IPS-NIHi7 (cell line): Measurements from ENCODE around the gene CMTM4.
"Not testable (repeated sequence)": the region's sequence is repeated elsewhere in the genome, so short reads cannot be mapped to it uniquely, and the experiment has no call there.

Source experiments
- DNase-seq: peaks from one replicate; pipeline ENCODE4 v3.0.0; 2012; ENCODE audit warnings: mixed read lengths; ENCODE audit errors: extremely low spot score

Gene CMTM4

DNA sequence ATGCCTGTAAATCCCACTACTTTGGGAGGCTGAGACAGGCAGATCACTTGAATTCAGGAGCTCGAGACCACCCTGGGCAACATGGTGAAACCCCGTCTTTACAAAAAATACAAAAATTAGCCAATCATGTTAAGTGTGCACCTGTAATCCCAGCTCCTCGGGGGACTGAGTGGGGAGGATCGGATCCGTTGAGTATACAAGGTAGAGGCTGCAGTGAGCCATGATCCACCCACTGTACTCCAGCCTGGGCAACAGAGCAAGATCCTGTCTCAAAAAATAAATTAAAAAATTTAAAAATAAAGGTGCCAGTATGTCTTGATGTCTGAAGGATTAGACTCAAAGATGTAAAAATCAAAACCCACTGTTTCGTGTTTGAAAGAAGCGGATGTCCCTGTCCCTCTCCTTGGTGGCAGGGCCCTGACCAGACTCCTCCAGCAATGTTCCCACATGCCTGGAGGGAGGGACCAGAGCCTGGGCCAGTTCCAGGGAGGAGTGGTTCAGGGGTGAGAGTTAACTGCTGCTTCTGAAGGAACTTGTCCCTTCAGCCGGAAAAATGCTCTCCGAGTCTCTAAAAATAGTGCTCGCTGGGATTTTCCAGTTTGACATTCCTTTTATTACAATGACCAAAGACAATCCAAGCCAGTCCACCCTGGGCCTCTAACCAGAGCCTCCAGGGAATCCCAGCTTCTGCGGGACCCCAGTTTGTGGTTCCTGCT lies 9.4 kb upstream of the CMTM4 start:
- DNase-seq, result no peak

GRCh38 chr16:66703406-66704215 lies 7.1 kb upstream of the CMTM4 start:
- no peak for DNase-seq

DNA sequence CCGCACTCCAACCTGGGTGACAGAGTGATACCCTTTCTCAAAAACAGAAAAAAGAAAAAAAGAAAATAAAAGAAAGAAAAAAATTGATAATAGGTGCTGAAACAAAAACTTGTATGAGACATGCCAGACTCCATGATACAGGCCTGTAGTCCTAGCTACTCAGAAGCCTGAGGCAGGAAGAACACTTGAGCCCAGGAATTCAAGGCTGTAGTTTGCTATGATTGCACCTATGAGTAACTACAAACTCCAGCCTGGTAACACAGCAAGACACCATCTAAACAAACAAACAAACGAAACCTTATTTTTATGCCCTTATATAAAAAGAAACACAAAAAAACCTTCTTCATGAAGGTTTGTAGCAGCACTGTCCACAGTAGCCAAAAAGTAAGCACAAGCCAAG lies 5.0 kb upstream of the CMTM4 start:
- no peak for DNase-seq

DNA sequence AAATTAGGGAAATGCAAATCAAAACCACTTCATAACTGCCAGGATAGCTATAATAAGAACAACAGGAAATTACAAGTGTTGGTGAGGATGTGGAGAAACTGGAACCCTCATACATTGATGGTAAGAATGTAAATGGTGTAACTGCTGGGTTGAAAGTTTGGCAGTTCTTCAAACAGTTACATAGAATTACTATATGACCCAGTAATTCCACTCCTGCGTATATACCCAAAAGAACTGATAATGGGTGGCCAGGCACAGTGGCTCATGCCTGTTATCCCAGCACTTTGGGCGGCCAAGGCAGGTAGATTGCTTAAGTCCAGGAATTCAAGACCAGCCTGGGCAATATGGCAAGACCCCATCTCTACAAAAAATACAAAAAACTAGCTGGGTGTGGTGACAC lies 4.5 kb upstream of the CMTM4 start:
- no peak for DNase-seq

DNA sequence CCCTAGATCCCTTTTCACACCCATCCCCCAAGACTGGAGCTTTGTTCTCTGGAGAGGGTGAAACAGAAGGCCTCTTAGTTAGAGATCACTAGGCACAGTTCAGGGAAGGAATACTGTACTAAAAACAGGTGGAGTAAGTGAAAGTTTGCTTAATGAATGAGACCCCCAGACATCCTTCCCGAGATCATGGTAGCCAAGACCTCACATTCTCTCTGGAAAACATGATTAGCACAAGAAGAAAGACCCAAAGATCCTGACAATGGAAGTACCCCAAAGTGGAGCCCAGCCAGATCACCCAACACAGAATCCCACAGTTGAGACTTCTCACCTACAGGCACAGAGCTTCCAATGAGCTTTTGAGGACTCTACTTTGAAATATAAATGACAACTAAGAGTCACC lies 3.4 kb upstream of the CMTM4 start:
- DNase-seq, result no peak

DNA sequence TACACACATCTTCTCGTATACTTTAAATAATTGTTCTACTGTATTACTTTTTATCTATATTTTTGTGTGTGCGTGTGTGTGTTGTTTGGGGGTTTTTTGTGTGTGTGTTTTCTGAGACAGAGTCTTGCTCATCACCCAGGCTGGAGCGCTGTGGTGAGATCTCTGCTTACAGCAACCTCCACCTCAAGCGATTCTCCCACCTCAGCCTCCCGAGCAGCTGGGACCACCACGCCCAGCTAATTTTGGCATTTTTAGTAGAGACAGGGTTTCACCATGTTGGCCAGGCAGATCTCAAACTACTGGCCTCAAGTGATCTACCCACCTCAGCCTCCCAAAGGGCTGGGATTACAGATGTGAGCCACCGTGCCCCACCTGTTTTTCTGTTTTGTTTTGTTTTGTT lies 1.5 kb upstream of the CMTM4 start:
- no peak for DNase-seq

DNA sequence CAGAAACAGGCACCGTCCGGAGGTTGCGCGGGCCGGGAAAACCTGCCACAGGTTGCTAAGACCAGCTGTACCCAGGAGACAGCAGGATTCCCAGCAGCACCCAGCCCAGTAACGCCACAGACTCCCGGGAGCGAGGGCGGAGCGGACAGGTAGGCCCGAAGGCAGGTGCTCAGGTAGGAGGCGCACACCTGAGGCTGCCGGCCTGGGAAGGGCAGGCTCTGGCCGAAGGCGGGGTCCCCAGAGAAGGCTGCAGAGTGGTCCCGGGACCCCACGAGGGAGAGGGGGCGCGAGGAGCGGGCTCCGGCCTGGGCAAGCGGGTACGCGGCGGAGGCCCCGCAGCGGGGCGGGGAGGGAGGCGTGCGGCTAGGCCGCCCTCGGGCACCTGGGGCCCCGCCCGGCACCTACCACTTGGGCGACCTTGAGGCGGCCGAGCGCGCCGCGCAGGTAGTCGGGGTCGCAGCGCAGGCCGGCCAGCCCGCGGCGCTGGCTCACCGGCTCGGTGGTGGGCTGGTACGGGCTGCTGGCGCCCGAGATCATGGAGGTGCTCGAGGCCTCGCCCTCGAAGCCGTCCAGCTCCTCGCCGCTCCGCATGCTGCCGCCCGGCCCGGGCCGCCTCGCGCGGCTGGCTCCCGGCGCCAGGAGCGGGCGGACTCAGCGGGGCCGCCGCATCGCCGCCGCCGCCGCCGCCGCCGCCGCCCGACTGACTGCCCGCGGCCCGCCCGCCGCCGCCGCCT lies 441 bp downstream of the CMTM4 start:
- DNase-seq, result peak; percentile 45

DNA sequence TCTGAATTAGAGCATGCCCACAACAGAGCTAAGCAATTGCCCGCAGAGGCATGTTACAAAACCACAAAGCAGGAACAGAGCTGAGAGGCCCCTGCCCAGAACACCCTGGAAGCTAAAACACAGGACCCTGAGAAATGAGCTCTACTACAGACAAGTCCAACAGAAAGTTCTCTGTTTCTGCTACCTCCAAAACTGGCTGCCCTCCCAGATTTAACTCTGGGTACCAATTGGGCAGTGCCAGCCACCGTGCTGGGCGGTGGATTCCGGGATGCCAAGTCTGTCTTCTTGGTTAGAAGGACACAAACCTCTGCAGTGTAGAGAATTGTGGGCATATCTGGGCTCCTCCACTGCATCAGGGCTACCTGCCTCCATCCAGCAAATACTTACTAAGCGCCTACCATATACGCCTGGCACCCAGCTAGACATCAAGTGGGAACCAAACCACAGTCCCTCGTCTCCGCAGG lies 1.0 kb downstream of the CMTM4 start:
- DNase-seq, result no peak

DNA sequence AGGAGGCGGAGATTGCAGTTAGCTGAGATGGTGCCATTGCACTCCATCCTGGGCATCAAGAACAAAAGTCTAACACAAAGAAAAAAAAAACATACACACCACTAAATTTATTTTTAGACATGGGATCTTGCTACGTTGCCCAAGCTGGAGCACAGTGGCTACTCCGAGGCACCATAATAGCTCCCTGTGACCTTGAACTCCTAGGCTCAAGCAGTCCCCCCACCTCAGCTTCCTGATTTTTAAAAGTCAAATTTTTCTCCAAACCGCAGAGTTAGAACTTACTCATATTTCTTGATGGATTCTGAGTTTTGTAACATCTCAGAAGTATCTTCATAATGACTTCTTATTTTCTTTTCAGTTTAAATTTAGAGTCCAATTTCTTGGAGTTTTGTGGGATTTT lies 3.4 kb downstream of the CMTM4 start:
- DNase-seq, result no peak

DNA sequence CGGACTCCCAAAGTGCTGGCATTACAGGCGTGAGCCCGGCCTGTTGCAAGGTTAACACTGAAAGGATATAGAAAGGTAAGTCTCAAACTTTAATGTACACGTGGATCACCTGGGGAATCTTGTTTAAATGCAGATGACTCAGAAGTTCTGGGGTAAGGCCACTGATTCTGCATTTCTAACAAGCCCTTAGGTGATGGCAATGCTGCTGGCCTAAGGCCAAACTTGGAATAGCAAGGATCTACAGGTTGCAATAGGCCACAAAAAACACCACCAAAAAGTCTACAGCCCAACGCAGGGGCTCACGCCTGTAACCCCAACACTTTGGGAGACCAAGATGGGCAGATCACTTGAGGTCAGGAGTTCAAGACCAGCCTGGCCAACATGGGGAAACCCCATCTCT lies 4.2 kb downstream of the CMTM4 start:
- DNase-seq, result no peak

GRCh38 chr16:66691234-66691633 lies 5.3 kb downstream of the CMTM4 start:
- DNase-seq, result no peak

- no peak for DNase-seq
Measured at GRCh38 chr16:66690106-66690847, 6.3 kb downstream of the CMTM4 start.

- DNase-seq, result no peak
Measured at GRCh38 chr16:66689282-66689681, 7.3 kb downstream of the CMTM4 start.

DNA sequence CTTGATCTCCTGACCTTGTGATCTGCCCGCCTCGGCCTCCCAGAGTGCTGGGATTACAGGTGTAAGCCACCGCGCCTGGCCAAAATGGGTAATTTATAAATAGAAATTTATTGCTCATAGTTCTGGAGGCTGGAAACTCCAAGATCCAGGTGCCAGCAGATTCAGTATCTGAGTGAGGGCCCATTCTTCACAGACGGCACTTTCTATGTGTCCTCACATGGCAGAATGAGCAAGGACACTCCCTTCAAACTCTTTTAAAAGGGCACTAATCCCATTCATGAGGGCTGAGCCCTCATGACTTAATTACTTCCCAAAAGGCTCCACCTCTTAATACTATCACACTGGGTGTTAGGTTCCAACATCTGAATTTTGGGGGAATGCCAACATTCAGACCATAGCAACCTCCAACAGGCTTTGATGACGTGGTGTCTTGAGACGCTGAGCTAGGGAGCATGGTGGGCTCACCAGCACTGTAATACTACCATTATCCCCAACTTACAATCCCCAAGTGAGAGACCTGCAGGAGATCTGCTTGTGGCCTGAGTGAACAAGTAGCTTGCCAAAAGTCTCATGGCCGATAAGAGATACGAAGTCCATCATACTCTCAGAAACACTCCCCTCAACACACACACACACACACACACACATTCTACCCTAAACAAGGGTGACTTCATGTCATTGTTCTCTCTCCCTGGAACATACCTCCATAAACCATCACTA lies 8.5 kb downstream of the CMTM4 start:
- no peak for DNase-seq

GRCh38 chr16:66685501-66686115 lies 10.9 kb downstream of the CMTM4 start:
- DNase-seq, result not testable (repeated sequence)

GRCh38 chr16:66682271-66682670 lies 14.3 kb downstream of the CMTM4 start:
- no peak for DNase-seq

DNA sequence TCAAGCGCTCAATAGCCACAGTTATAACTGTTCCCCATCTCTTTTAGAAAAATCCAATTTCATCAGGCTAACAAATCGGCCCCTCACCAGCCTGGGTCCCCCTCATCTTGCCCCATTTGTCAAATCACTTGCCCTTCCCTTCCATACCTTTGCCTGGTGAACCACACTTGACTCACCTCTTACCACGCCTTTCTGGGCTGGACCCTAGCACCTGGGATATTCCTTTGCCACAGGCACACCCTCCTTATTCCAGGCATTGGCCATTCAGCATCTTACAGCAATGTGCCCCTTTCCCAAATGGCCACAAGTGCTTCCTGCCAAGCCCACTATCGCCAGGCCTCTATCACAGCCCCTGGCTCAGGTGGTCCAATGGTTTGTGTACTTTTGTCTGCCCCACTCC lies 14.9 kb downstream of the CMTM4 start:
- no peak for DNase-seq

DNA sequence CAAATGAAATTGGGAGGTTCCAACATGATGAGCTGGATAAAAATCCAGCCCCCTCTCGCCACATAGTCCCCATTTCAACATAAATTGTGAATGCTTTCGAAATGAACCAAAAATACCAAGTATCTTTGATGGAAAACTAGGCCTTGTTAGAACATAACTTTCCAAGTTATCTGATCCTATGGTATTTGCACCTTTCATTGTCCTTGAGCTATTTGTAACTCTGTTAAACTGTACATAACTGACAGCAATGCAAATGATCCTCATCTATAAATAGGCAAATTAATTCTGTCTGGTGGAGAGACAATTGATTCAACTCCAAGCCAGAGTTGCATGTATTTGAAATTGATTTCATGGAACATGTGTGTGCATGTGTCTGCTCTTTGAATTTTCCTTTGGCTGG lies 18.2 kb downstream of the CMTM4 start:
- no peak for DNase-seq

GRCh38 chr16:66677836-66678235 lies 18.7 kb downstream of the CMTM4 start:
- DNase-seq, result no peak

- no peak for DNase-seq
Measured at GRCh38 chr16:66677179-66677578, 19.4 kb downstream of the CMTM4 start.

- DNase-seq, result no peak
Measured at GRCh38 chr16:66676599-66676998, 19.9 kb downstream of the CMTM4 start.
